ENCODE data around the gene EPM2AIP1. TPM values are rescaled to one million over a fixed set of nuclear protein-coding genes. Genes with fewer than 3 reads are reported as not detected.

Gene EPM2AIP1
- total and polyA plus RNA-seq, 4 donors: 2.9 to 11.8 (median 7.7) TPM

DNA sequence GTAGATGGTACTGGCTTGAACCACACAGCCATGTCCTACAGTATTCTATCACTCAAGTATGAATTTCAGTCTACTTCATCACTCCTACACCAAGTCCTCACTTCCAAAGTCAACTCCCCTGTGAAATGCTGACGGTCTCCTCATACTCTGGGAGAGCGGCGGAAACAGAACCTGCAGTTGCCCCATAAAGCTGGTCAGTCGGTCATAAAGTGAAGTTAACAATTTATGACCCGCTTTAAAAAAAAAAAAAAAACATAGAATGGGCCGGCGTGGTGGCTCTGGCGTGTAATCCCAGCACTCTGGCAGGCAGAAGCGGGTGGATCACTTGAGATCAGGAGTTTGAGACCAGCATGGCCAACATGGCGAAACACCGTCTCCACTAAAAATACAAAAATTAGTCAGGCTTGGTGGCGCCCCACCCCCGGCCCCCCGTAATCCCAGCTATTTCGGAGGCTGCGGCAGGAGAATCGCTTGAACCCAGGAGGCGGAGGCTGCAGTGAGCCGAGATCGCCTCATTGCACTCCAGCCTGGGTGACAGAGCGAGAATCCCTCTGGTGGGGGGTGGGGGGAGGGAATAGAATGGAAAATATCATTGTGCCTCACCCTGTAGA lies 50.2 kb downstream of the EPM2AIP1 start (continued):
- TF ChIP-seq FOXA1 (IDR thresholded peaks at IDR 0.05): no peak
- TF ChIP-seq, protein P1, sequence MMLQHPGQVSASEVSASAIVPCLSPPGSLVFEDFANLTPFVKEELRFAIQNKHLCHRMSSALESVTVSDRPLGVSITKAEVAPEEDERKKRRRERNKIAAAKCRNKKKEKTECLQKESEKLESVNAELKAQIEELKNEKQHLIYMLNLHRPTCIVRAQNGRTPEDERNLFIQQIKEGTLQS (IDR thresholded peaks at IDR 0.05): no peak
- TF ChIP-seq RXRA (IDR thresholded peaks at IDR 0.05): no peak

DNA sequence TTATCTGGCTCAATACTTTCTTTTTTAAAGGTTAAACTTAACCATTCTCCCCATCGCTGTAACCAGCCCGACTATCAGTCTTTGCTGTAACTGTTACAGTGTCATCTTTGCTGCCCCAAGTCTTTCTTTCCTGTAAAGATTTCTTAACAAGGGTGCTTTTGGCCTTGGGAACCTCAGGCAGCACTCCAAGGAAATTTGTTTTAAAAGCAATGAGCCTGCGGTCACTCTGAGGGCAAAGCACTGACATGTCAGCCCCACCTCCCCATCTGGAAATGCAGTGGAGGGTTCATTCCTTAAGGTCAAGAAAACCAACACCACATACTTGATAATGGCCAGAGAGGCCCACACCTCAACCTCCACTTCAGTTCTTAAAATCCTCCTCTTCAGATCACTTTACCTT lies 51.3 kb downstream of the EPM2AIP1 start:
- TF ChIP-seq RXRA (IDR thresholded peaks at IDR 0.05) (peak; percentile 60 to 61), NR2F2 (IDR thresholded peaks at IDR 0.05) (peak; percentile 56), RAD21 (IDR thresholded peaks at IDR 0.05) (no peak)
- TF ChIP-seq, protein P2, sequence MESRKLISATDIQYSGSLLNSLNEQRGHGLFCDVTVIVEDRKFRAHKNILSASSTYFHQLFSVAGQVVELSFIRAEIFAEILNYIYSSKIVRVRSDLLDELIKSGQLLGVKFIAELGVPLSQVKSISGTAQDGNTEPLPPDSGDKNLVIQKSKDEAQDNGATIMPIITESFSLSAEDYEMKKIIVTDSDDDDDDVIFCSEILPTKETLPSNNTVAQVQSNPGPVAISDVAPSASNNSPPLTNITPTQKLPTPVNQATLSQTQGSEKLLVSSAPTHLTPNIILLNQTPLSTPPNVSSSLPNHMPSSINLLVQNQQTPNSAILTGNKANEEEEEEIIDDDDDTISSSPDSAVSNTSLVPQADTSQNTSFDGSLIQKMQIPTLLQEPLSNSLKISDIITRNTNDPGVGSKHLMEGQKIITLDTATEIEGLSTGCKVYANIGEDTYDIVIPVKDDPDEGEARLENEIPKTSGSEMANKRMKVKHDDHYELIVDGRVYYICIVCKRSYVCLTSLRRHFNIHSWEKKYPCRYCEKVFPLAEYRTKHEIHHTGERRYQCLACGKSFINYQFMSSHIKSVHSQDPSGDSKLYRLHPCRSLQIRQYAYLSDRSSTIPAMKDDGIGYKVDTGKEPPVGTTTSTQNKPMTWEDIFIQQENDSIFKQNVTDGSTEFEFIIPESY (IDR thresholded peaks at IDR 0.05): no peak
- no peaks in the 10 kb centered on the region for H3K27me3 ChIP-seq (ENCODE audit: control insufficient read depth in 4 of 4, insufficient read depth in 4 of 4, low read length in 3 of 4)
- H3K9me3 ChIP-seq (ENCODE audit: control insufficient read depth in 4 of 4, low read length in 3 of 4): no peaks in the 10 kb centered on the region
- no peak for DNase-seq (ENCODE audit: low spot score)
- H3K36me3 ChIP-seq (ENCODE audit: control insufficient read depth in 4 of 4, insufficient read depth in 3 of 4, low read depth in 1 of 4, low read length in 3 of 4): no peaks in the 10 kb centered on the region
- peaks cover 9 to 13% (median 11%) of the 10 kb centered on the region in 4 donors for H3K4me1 ChIP-seq (ENCODE audit: control insufficient read depth in 4 of 4, insufficient read depth in 4 of 4, low read length in 3 of 4)
- 64% methylated on average over 3 of the region's 3 CpGs for WGBS
- no peak overlapping the region for H3K9ac ChIP-seq (ENCODE audit: low read depth in 1 of 2, low read length in 2 of 2)
- no peak overlapping the region for H3K4me3 ChIP-seq (ENCODE audit: low read depth in 1 of 3, low read length in 3 of 3)
- no peak overlapping the region for H3K27ac ChIP-seq (ENCODE audit: low read depth in 1 of 2, low read length in 2 of 2)

DNA sequence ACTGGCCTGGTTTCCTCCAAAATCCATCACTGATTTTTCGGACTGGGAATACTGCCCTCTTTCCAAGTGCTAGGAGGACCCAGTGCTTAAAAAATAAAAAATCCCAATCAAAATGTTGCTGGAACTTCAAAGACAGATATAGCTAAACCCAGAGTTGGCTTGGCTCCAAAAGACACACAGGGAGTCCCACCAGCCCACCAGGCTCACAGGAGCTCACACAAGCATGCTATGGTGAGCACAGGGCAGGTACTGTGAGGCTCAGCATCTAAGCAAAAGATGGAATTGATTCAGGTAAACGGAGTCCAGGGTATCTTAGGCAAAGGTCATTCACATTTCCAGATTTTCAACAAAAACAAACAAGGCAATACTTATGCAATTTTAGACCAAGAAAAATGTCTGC lies 51.8 kb downstream of the EPM2AIP1 start:
- Histone ChIP-seq H3K27ac (ENCODE audit: low read depth in 1 of 2, low read length in 2 of 2) (no peak overlapping the region), H3K36me3 (ENCODE audit: control insufficient read depth in 4 of 4, insufficient read depth in 3 of 4, low read depth in 1 of 4, low read length in 3 of 4) (no peaks in the 10 kb centered on the region), H3K4me3 (ENCODE audit: low read depth in 1 of 3, low read length in 3 of 3) (no peak overlapping the region), H3K27me3 (ENCODE audit: control insufficient read depth in 4 of 4, insufficient read depth in 4 of 4, low read length in 3 of 4) (no peaks in the 10 kb centered on the region), H3K9me3 (ENCODE audit: control insufficient read depth in 4 of 4, low read length in 3 of 4) (no peaks in the 10 kb centered on the region), H3K9ac (ENCODE audit: low read depth in 1 of 2, low read length in 2 of 2) (no peak overlapping the region), H3K4me1 (ENCODE audit: control insufficient read depth in 4 of 4, insufficient read depth in 4 of 4, low read length in 3 of 4) (peaks cover 9 to 13% (median 11%) of the 10 kb centered on the region in 4 donors)
- peak in 1 of 2 donors; percentile 19 for TF ChIP-seq HNF4A (conservative IDR thresholded peaks at IDR 0.05)
- peak; percentile 13 for TF ChIP-seq YY1 (IDR thresholded peaks at IDR 0.05)
- TF ChIP-seq HNF4G (IDR thresholded peaks at IDR 0.05): no peak
- TF ChIP-seq, protein P3, sequence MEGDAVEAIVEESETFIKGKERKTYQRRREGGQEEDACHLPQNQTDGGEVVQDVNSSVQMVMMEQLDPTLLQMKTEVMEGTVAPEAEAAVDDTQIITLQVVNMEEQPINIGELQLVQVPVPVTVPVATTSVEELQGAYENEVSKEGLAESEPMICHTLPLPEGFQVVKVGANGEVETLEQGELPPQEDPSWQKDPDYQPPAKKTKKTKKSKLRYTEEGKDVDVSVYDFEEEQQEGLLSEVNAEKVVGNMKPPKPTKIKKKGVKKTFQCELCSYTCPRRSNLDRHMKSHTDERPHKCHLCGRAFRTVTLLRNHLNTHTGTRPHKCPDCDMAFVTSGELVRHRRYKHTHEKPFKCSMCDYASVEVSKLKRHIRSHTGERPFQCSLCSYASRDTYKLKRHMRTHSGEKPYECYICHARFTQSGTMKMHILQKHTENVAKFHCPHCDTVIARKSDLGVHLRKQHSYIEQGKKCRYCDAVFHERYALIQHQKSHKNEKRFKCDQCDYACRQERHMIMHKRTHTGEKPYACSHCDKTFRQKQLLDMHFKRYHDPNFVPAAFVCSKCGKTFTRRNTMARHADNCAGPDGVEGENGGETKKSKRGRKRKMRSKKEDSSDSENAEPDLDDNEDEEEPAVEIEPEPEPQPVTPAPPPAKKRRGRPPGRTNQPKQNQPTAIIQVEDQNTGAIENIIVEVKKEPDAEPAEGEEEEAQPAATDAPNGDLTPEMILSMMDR (IDR thresholded peaks at IDR 0.05; ENCODE audit: low read depth, low read length, missing input control): no peak
- TF ChIP-seq JUND (IDR thresholded peaks at IDR 0.05): no peak
- TF ChIP-seq RXRA (IDR thresholded peaks at IDR 0.05): peak in 1 of 2 donors; percentile 23
- WGBS: 66% methylated on average over 2 of the region's 2 CpGs
- DNase-seq (ENCODE audit: low spot score): no peak

DNA sequence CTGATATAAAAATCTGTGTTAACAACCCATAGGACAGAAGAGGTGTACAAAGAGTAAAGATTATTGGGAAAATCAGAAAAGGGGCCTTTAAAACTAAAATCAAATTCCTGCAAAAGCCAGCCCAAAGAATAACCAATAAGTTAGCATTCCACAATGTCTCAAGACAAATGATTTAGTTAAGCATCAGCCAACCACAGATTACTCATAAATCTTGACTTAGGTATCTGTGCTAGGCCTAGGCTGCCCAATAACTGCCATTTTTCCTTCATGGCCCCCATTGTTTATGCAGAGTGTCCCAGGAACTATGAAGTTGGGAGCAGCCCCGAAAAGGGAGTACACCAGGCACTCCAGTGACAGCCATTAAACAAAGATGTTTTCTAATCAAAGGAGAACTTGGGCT lies 55.4 kb downstream of the EPM2AIP1 start:
- Histone ChIP-seq H3K9me3 (ENCODE audit: control insufficient read depth in 4 of 4, low read length in 3 of 4) (no peaks in the 10 kb centered on the region), H3K27me3 (ENCODE audit: control insufficient read depth in 4 of 4, insufficient read depth in 4 of 4, low read length in 3 of 4) (no peaks in the 10 kb centered on the region), H3K4me3 (ENCODE audit: low read depth in 1 of 3, low read length in 3 of 3) (no peak overlapping the region), H3K4me1 (ENCODE audit: control insufficient read depth in 4 of 4, insufficient read depth in 4 of 4, low read length in 3 of 4) (peaks cover 12 to 37% (median 25%) of the 10 kb centered on the region in 4 donors), H3K9ac (ENCODE audit: low read depth in 1 of 2, low read length in 2 of 2) (no peak overlapping the region), H3K36me3 (ENCODE audit: control insufficient read depth in 4 of 4, insufficient read depth in 3 of 4, low read depth in 1 of 4, low read length in 3 of 4) (no peaks in the 10 kb centered on the region), H3K27ac (ENCODE audit: low read depth in 1 of 2, low read length in 2 of 2) (no peak overlapping the region)
- no peak for DNase-seq (ENCODE audit: low spot score)
- 93% methylated on average over 1 of the region's 1 CpG for WGBS
- TF ChIP-seq YY1 (IDR thresholded peaks at IDR 0.05): no peak
- TF ChIP-seq SP1 (IDR thresholded peaks at IDR 0.05): no peak
- TF ChIP-seq FOXA2 (IDR thresholded peaks at IDR 0.05): no peak
- TF ChIP-seq TAF1 (conservative IDR thresholded peaks at IDR 0.05): no peak
- TF ChIP-seq GABPA (IDR thresholded peaks at IDR 0.05 in 1 of 2, conservative IDR thresholded peaks at IDR 0.05 in 1 of 2): no peak
- no peak for TF ChIP-seq RXRA (IDR thresholded peaks at IDR 0.05)
- TF ChIP-seq FOXA1 (IDR thresholded peaks at IDR 0.05): no peak
- no peak for TF ChIP-seq JUND (IDR thresholded peaks at IDR 0.05)
- TF ChIP-seq, protein P2 (IDR thresholded peaks at IDR 0.05): no peak
- TF ChIP-seq RAD21 (IDR thresholded peaks at IDR 0.05): no peak
- TF ChIP-seq EGR1 (IDR thresholded peaks at IDR 0.05; ENCODE audit: low read depth in 2 of 2): no peak
- TF ChIP-seq, protein P3 (IDR thresholded peaks at IDR 0.05; ENCODE audit: low read depth, low read length, missing input control): no peak
- TF ChIP-seq, protein P1 (IDR thresholded peaks at IDR 0.05): no peak
